GM12873 (cell line): ENCODE results near the gene MARCHF5.

ENCODE experiments used
- TF ChIP-seq, protein P1 (sequence below): IDR thresholded peaks from 2 replicates; pipeline ENCODE4 v1.5.1; 2012; ENCODE audit warnings: low read depth, mild to moderate bottlenecking, moderate library complexity, low read length, control low read depth; ENCODE audit not compliant: insufficient read depth; ENCODE audit errors: missing control alignments

The MARCHF5 gene

DNA sequence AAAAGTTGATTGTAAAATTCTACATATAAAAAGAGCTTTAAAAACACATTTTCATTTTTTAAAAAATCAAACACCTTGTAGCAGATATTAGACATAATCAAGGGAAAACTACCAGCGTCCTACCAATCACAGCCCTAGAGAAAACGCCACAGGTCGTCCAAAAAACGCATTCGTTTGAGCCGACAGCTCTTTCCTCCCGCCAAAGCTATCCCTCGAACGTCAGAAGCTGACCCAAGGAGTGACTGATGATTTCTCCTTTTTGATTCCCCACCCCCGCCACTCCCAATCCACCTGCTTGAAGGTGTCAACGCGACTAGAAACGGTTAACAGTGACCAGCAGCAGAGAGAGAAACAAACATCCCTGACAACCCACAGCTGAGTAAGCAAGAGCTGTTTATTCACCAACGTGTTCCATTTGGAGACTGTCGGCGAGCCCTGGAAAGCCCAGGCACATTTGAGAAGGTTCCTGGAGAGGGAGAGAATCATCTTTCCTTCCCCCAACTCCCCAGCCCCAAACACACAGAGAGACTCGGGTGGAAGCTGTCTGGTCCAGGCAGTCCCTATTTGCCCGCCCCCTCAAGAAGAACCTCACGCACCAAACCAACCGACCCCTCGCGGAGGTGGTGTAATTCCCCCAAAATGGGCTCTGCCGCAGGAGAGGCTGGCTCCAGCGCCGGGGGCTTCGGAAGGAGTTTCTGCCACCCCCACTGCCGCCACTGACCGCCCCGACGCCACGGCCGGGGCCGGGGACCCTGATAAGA is 711 bp upstream of the MARCHF5 start:
- TF ChIP-seq, protein P1, sequence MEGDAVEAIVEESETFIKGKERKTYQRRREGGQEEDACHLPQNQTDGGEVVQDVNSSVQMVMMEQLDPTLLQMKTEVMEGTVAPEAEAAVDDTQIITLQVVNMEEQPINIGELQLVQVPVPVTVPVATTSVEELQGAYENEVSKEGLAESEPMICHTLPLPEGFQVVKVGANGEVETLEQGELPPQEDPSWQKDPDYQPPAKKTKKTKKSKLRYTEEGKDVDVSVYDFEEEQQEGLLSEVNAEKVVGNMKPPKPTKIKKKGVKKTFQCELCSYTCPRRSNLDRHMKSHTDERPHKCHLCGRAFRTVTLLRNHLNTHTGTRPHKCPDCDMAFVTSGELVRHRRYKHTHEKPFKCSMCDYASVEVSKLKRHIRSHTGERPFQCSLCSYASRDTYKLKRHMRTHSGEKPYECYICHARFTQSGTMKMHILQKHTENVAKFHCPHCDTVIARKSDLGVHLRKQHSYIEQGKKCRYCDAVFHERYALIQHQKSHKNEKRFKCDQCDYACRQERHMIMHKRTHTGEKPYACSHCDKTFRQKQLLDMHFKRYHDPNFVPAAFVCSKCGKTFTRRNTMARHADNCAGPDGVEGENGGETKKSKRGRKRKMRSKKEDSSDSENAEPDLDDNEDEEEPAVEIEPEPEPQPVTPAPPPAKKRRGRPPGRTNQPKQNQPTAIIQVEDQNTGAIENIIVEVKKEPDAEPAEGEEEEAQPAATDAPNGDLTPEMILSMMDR = no peak

DNA sequence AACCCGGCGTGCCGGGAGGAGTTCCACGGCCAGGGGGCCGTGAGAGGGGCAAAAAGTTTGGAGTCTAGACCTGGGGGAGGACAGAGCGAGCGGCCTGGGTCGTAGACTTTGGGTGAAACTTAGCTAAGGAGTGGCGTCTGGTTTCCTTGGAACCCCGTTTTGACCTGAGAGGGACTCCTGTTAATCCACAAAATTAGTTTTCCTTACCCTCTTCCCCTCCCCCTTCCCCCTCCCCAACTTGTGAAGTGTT is 574 bp downstream of the MARCHF5 start:
- TF ChIP-seq, protein P1 = no peak

DNA sequence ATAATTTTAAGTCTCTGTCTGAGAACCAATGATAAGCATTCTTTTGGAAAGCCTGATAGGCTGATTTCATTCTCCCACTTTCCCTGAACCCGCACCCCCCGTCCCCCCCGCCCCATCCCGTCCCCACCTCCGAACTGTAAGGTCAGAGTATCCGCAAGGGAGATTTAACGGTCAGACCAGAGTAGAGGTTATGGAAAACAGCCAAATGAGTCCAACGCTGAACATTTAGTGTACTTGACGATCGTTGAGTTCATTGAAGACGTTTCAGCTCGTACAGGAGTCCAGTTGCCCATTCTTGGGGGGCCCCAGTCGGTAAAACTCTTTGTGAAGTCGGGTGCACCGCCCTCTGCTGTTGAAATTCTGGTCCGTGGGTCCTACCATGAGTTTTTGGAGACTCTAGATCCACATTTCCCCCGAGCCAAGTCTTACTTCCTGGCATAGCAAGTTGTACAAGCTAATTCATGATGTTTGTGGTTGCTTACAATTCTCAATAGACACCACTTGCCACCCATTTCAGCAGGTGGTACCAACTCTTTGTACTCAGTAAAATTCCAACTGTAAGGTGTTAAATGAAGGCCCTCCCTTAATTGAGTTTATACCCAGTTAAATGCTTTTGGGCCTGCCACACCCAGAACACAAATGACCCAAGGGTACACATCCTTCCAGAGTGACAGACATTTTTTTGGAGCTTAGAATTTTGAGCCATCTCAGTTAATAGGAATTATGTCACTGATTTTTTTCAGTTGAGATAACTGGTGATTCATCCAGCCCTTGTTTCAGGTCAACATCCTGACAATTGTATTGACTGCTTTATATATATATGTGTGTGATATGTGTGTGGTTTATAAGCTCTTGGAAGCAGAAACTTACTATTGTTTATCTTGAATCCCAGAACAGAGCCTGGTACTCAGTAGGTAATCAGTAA is 1.2 kb downstream of the MARCHF5 start:
- TF ChIP-seq, protein P1 = peak; percentile 71

DNA sequence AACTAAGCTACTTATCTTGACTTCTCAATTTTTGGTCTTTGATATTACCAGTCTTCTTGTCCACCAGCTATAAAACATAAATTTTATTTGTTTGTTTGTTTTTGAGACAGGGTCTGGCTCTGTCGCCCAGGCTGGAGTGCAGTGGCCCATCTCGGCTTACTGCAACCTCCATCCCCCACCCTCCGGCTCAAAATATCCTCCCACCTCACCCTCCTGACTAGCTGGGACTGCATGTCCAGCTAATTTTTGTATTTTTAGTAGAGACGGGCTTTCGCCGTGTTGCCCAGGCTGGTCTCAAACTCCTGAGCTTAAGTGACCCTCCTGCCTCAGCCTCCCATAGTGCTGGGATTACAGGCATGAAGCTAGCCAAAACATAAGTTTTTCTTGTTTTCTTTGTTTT is 7.5 kb downstream of the MARCHF5 start:
- TF ChIP-seq, protein P1 = no peak

DNA sequence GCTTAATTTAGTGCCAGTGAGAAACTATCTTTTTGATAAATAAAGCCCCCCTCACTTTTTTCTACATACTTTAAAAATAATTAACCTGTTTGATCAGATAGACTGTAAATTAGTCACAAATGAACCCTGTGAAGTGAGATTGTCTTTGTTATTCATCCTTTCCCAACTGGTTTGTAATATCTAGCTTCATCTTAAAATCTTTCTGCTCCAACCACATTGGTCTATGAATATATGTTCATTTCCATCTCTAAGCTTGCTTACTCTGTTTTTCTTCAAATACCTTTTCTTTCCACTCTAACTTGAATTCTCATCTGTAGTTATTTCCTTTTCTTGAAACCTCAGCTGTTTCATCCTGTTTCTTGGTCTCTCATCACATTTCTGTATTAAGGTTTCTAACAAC is 12.1 kb downstream of the MARCHF5 start:
- TF ChIP-seq, protein P1 = no peak

DNA sequence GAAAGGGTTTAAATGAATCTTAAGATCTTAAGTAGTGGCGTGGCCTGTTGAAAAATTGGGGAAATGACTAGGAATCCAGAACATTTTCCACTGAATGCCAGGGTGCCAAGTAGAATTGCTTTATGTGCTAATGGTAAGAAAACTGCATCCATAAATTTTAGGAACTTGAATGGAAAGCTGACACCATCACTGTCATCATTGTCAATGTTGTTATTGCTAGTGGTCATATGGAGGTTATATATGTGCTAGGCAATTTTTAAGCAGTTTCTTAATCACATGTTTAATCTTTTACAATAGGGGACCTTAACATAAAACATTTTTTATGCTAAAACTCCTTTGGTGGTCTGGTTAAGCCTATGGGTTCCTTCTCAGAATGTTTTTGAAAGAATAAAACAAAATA is 13.1 kb downstream of the MARCHF5 start:
- TF ChIP-seq, protein P1 = no peak
